HG03060 (cell line): ENCODE data around the gene DCP1B.

Experiments used
- ATAC-seq: cut with Tn5 transposase; IDR thresholded peaks from one replicate; pipeline ENCODE4 v1.9.1; 2021; ENCODE audit warnings: low read depth, moderate number of reproducible peaks; ENCODE audit not compliant: unreplicated experiment

The DCP1B gene

GRCh38 chr12:1908758-1909157, 95.5 kb downstream of the DCP1B start:
- ATAC-seq, result no peak

GRCh38 chr12:1907652-1908611, 96.3 kb downstream of the DCP1B start:
- no peak for ATAC-seq

GRCh38 chr12:1906579-1906978, 97.7 kb downstream of the DCP1B start:
- ATAC-seq, result no peak

- no peak for ATAC-seq
Measured at GRCh38 chr12:1904875-1905274, 99.4 kb downstream of the DCP1B start.

- no peak for ATAC-seq
Measured at GRCh38 chr12:1896964-1897363, 107.3 kb downstream of the DCP1B start.
